ENCODE measurements around the gene COLEC12. TPM values are rescaled to one million over a fixed set of nuclear protein-coding genes. Genes with fewer than 3 reads are reported as not detected.
A peak's percentile ranks its signal among the peaks of the same experiment; 100 is the strongest.

COLEC12 gene
- polyA plus RNA-seq, 3 donors, result 0.21 to 0.47 (median 0.35) TPM

GRCh38 chr18:334575-335132 is 165.8 kb downstream of the COLEC12 start:
- intact Hi-C loops (cut with micrococcal nuclease), result loop anchor here in 1 of 2 donors (5.0 kb wide), 2 partner anchors 38 to 128 kb away; no protein-coding TSS in a partner anchor
- whole genome bisulfite sequencing (ENCODE audit: insufficient coverage), result 98% methylated on average over 14 of the region's 15 CpGs
- no peaks in the 10 kb centered on the region for H4K20me1 ChIP-seq (ENCODE audit: insufficient read depth, low read length)
- no peak overlapping the region for H3K4me3 ChIP-seq (replicated peaks in 1 of 3; ENCODE audit: low read depth in 2 of 3, low read length in 3 of 3)
- peaks cover 42% of the 10 kb centered on the region in 2 donors for H3K4me1 ChIP-seq (ENCODE audit: control insufficient read depth in 1 of 2, insufficient read depth in 2 of 2, low read length in 2 of 2)
- peaks cover 1 to 4% (median 2%) of the 10 kb centered on the region in 3 donors for H3K27me3 Mint-ChIP-seq (ENCODE audit: low read depth in 3 of 3)
- no peaks in the 10 kb centered on the region for H3K27me3 ChIP-seq (ENCODE audit: control insufficient read depth in 2 of 2, insufficient read depth in 2 of 2, low read length in 2 of 2)
- H2AFZ ChIP-seq (ENCODE audit: insufficient read depth, low read depth, low read length, poor library complexity, severe bottlenecking), result no peak overlapping the region
- H3K9me3 ChIP-seq (replicated peaks in 1 of 2; ENCODE audit: control insufficient read depth in 1 of 2, insufficient read depth in 1 of 2, low read length in 2 of 2), result no peaks in the 10 kb centered on the region
- no peak overlapping the region for H3K9ac ChIP-seq (ENCODE audit: insufficient read depth, low read length, poor library complexity, severe bottlenecking)
- no peak for TF ChIP-seq CTCF (IDR thresholded peaks at IDR 0.05)
- H3K79me2 ChIP-seq (ENCODE audit: insufficient read depth, low read length), result no peaks in the 10 kb centered on the region
- H3K27ac Mint-ChIP-seq, result no peak overlapping the region
- DNase-seq, result no peak
- H3K27ac ChIP-seq (ENCODE audit: low read depth in 1 of 2, low read length in 2 of 2), result no peak overlapping the region
- no peak overlapping the region for H3K4me3 Mint-ChIP-seq
- no peak overlapping the region for H3K4me2 ChIP-seq (replicated peaks; ENCODE audit: extremely low read depth, low read length, poor library complexity, severe bottlenecking)
- peaks cover 46% of the 10 kb centered on the region for H3K4me1 Mint-ChIP-seq
- peaks cover 0 to 4% of the 10 kb centered on the region in 2 donors for H3K36me3 Mint-ChIP-seq
- no peaks in the 10 kb centered on the region for H3K36me3 ChIP-seq (replicated peaks in 1 of 2; ENCODE audit: control insufficient read depth in 1 of 2, insufficient read depth in 2 of 2, low read length in 2 of 2)
- peaks cover 0 to 2% (median 0%) of the 10 kb centered on the region in 7 donors for H3K9me3 Mint-ChIP-seq

GRCh38 chr18:332721-333510 is 167.6 kb downstream of the COLEC12 start:
- Histone ChIP-seq H3K4me1 (ENCODE audit: control insufficient read depth in 1 of 2, insufficient read depth in 2 of 2, low read length in 2 of 2) (peaks cover 42% of the 10 kb centered on the region in 2 donors), H3K4me3 (replicated peaks in 1 of 3; ENCODE audit: low read depth in 2 of 3, low read length in 3 of 3) (no peak overlapping the region), H3K9ac (ENCODE audit: insufficient read depth, low read length, poor library complexity, severe bottlenecking) (no peak overlapping the region), H3K4me2 (replicated peaks; ENCODE audit: extremely low read depth, low read length, poor library complexity, severe bottlenecking) (no peak overlapping the region), H2AFZ (ENCODE audit: insufficient read depth, low read depth, low read length, poor library complexity, severe bottlenecking) (no peak overlapping the region), H3K9me3 (replicated peaks in 1 of 2; ENCODE audit: control insufficient read depth in 1 of 2, insufficient read depth in 1 of 2, low read length in 2 of 2) (no peaks in the 10 kb centered on the region), H3K27ac (ENCODE audit: low read depth in 1 of 2, low read length in 2 of 2) (no peak overlapping the region), H3K79me2 (ENCODE audit: insufficient read depth, low read length) (no peaks in the 10 kb centered on the region), H3K27me3 (ENCODE audit: control insufficient read depth in 2 of 2, insufficient read depth in 2 of 2, low read length in 2 of 2) (no peaks in the 10 kb centered on the region), H3K36me3 (replicated peaks in 1 of 2; ENCODE audit: control insufficient read depth in 1 of 2, insufficient read depth in 2 of 2, low read length in 2 of 2) (no peaks in the 10 kb centered on the region), H4K20me1 (ENCODE audit: insufficient read depth, low read length) (no peaks in the 10 kb centered on the region)
- TF ChIP-seq CTCF (IDR thresholded peaks at IDR 0.05), result no peak
- Mint-ChIP-seq H3K27me3 (ENCODE audit: low read depth in 3 of 3) (peaks cover 1 to 4% (median 4%) of the 10 kb centered on the region in 3 donors), H3K27ac (peak overlapping the region in 4 of 7 donors; percentile 1 to 40 (median 21)), H3K4me1 (peaks cover 45% of the 10 kb centered on the region), H3K36me3 (peaks cover 0 to 2% of the 10 kb centered on the region in 2 donors), H3K4me3 (no peak overlapping the region), H3K9me3 (peaks cover 0 to 2% (median 0%) of the 10 kb centered on the region in 7 donors)
- WGBS (ENCODE audit: insufficient coverage), result 94% methylated on average over 12 of the region's 14 CpGs
- DNase-seq, result no peak
- intact Hi-C loops (cut with micrococcal nuclease), result no loop called here

Data from CD14-positive monocyte (primary cell).